Suprapubic skin (tissue), 4 donors: ENCODE data around the gene PPP1R14C. TPM values are rescaled to one million over a fixed set of nuclear protein-coding genes. Genes with fewer than 3 reads are reported as not detected.

Experiments
- DNase-seq, 2 donors: peaks; one replicate each; pipeline ENCODE4 v3.0.0-alpha.2; 2019; ENCODE audit warnings: low spot score in 2 of 2
- H3K27ac ChIP-seq: fragments of 200-600 bp; sonication (generic); one replicate; pipeline ENCODE4 v1.5.1; 2019
- H3K27me3 ChIP-seq: fragments of 200-600 bp; sonication (generic); one replicate; pipeline ENCODE4 v1.5.1; 2019
- H3K36me3 ChIP-seq: fragments of 200-600 bp; sonication (generic); one replicate; pipeline ENCODE4 v1.5.1; 2019
- H3K4me1 ChIP-seq: fragments of 200-600 bp; sonication (generic); one replicate; pipeline ENCODE4 v1.5.1; 2019
- H3K4me3 ChIP-seq: fragments of 200-600 bp; sonication (generic); one replicate; pipeline ENCODE4 v1.5.1; 2019; ENCODE audit warnings: mild to moderate bottlenecking
- H3K9me3 ChIP-seq: fragments of 200-600 bp; sonication (generic); one replicate; pipeline ENCODE4 v1.5.1; 2019
- CTCF ChIP-seq, 2 donors: fragments of 200-600 bp in 1 of 2; fragments of 450-650 bp in 1 of 2; sonication (generic) in 1 of 2; IDR thresholded peaks; one replicate each; pipeline ENCODE4 v1.5.1; 2016 to 2019; ENCODE audit warnings: antibody characterized with exemption in 2 of 2, mild to moderate bottlenecking in 1 of 2, moderate library complexity in 1 of 2
- EP300 ChIP-seq: sonication (generic); formaldehyde crosslinking; IDR thresholded peaks from one replicate; pipeline ENCODE4 v1.6.1; 2017; ENCODE audit warnings: antibody characterized with exemption
- POLR2A ChIP-seq, 2 donors: fragments of 450-650 bp; IDR thresholded peaks; one replicate each; pipeline ENCODE4 v1.6.1; 2017; ENCODE audit warnings: antibody characterized with exemption in 2 of 2, mild to moderate bottlenecking in 2 of 2, moderate library complexity in 2 of 2
- POLR2AphosphoS5 ChIP-seq, 3 donors: sonication (generic); formaldehyde crosslinking; IDR thresholded peaks; one replicate each; pipeline ENCODE4 v1.6.1; 2017; ENCODE audit warnings: antibody characterized with exemption in 3 of 3
- whole genome bisulfite sequencing: methylation state at CpG from one replicate; pipeline ENCODE4 v1.1.5; 2018; 5-methylcytosine and 5-hydroxymethylcytosine counted together
- total RNA-seq, 4 donors: library from RNA; depleted of rRNA; stranded (reverse); fragments of >200 nt; gene quantifications; one replicate each; pipeline ENCODE4 v1.1.0, GENCODE V29; 2016

Gene PPP1R14C
- total RNA-seq, 4 donors from 2014 or later: 44.3 to 104 (median 88.8) TPM

- no peaks in the 10 kb centered on the region for H3K27me3 ChIP-seq
- peaks cover 6% of the 10 kb centered on the region for H3K4me1 ChIP-seq
- TF ChIP-seq CTCF (IDR thresholded peaks at IDR 0.05) (no peak), POLR2A (IDR thresholded peaks at IDR 0.05) (no peak), EP300 (no peak), POLR2AphosphoS5 (IDR thresholded peaks at IDR 0.05) (no peak)
- no peaks in the 10 kb centered on the region for H3K36me3 ChIP-seq
- no peak overlapping the region for H3K27ac ChIP-seq
- DNase-seq: no peak
- H3K9me3 ChIP-seq: no peaks in the 10 kb centered on the region
- H3K4me3 ChIP-seq: no peak overlapping the region
- 93% methylated on average over 1 of the region's 1 CpG for WGBS
These were observed 37.7 kb downstream of the PPP1R14C start for GRCh38 chr6:150180517-150180916.

- 91% methylated on average over 4 of the region's 4 CpGs for WGBS
- no peak for TF ChIP-seq EP300
- no peak for TF ChIP-seq POLR2AphosphoS5 (IDR thresholded peaks at IDR 0.05)
- TF ChIP-seq CTCF (IDR thresholded peaks at IDR 0.05): no peak
- no peak for TF ChIP-seq POLR2A (IDR thresholded peaks at IDR 0.05)
- no peaks in the 10 kb centered on the region for H3K27me3 ChIP-seq
- no peak overlapping the region for H3K27ac ChIP-seq
- no peaks in the 10 kb centered on the region for H3K36me3 ChIP-seq
- DNase-seq: no peak
- H3K4me1 ChIP-seq: no peaks in the 10 kb centered on the region
- H3K4me3 ChIP-seq: no peak overlapping the region
- no peaks in the 10 kb centered on the region for H3K9me3 ChIP-seq
These were observed 39.7 kb downstream of the PPP1R14C start for GRCh38 chr6:150182460-150183078.

- H3K9me3 ChIP-seq: no peaks in the 10 kb centered on the region
- 77% methylated on average over 4 of the region's 4 CpGs for WGBS
- H3K4me3 ChIP-seq: no peak overlapping the region
- H3K36me3 ChIP-seq: no peaks in the 10 kb centered on the region
- no peak overlapping the region for H3K27ac ChIP-seq
- no peaks in the 10 kb centered on the region for H3K4me1 ChIP-seq
- TF ChIP-seq EP300 (no peak), CTCF (IDR thresholded peaks at IDR 0.05) (no peak)
- no peak for DNase-seq
- no peaks in the 10 kb centered on the region for H3K27me3 ChIP-seq
These were observed 40.3 kb downstream of the PPP1R14C start for GRCh38 chr6:150183105-150183504.

GRCh38 chr6:150183966-150184365, 41.1 kb downstream of the PPP1R14C start:
- H3K27me3 ChIP-seq: no peaks in the 10 kb centered on the region

More at GRCh38 chr6:150183966-150184365, 41.1 kb downstream of the PPP1R14C start:
- H3K4me1 ChIP-seq: no peaks in the 10 kb centered on the region
- no peak overlapping the region for H3K4me3 ChIP-seq
- no peak for DNase-seq
- no peaks in the 10 kb centered on the region for H3K9me3 ChIP-seq
- H3K27ac ChIP-seq: no peak overlapping the region
- 82% methylated on average over 6 of the region's 6 CpGs for WGBS
- no peaks in the 10 kb centered on the region for H3K36me3 ChIP-seq
- TF ChIP-seq POLR2A (IDR thresholded peaks at IDR 0.05): no peak
- no peak for TF ChIP-seq POLR2AphosphoS5 (IDR thresholded peaks at IDR 0.05)
- no peak for TF ChIP-seq EP300
- TF ChIP-seq CTCF (IDR thresholded peaks at IDR 0.05): no peak
